Embryonic facial prominence (tissue), 1 donor: Measurements from ENCODE around the gene KRTAP19-1.
"Not testable (repeated sequence)": the region's sequence is repeated elsewhere in the genome, so short reads cannot be mapped to it uniquely, and the experiment has no call there.

Experiments
- DNase-seq: peaks from one replicate; pipeline ENCODE4 v3.0.0-alpha.2; 2016; ENCODE audit errors: extremely low spot score

The KRTAP19-1 gene

DNA sequence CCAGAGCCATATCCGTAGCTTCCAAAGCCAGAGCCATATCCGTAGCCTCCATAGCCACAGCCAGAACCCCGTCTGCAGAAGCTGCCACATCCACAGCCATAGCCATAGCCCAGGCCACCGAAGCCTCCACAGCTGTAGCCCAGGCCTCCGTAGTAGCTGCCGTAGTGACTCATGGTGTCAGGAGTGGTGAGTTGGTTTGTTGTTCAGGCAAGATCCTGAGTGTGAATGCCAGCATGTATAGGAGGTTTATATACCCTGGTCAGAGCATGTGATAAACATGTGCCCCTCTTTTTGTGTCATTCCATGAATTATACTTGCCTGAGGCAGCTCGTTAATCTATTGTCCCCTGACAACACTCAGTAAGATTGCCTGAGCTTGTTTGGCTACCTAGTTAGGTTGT, at the start of gene KRTAP19-1:
KRTAP19-1 (minus strand) TSS at position 223 of the 400 bp plus-strand sequence; CDS start at position 173, 50 bp downstream.
- no peak for DNase-seq

DNA sequence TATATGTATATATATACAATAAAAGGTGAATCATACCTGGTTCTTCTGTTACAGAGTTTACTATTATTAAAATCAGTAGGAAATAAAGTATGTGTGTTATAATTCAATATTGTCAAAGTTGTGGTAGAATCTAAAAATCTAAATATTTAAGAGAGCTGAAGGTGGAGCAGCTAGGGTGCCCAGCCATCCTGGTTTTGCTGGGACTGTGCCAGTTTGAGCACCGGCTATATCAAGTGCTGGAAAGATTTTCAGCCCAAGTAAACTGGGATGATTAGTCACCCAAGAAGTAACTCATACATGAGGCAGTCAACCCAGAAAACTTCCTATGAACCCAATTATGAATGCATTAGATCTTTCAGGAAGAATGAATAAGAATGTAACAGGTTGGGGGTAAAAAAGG, 38.7 kb upstream of the KRTAP19-1 start:
- DNase-seq, result no peak

DNA sequence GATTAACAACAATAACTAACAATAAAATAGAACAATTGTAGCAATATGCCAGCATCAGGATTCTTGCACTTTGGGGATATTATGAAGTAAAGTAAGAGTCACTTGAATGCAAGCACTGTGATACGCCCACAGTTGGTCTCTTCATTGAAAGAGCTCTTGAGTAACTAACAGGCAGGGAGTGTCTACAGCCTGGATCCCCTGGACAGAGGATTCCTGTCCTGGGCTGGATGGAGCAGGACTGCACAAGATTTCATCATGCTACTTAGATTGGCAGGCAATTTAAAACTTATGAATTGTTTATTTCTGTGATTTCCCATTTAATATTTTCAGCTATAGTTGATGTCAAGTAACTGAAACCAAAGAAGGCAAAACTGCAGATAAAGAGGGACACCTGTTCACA, 35.5 kb upstream of the KRTAP19-1 start:
- no peak for DNase-seq

DNA sequence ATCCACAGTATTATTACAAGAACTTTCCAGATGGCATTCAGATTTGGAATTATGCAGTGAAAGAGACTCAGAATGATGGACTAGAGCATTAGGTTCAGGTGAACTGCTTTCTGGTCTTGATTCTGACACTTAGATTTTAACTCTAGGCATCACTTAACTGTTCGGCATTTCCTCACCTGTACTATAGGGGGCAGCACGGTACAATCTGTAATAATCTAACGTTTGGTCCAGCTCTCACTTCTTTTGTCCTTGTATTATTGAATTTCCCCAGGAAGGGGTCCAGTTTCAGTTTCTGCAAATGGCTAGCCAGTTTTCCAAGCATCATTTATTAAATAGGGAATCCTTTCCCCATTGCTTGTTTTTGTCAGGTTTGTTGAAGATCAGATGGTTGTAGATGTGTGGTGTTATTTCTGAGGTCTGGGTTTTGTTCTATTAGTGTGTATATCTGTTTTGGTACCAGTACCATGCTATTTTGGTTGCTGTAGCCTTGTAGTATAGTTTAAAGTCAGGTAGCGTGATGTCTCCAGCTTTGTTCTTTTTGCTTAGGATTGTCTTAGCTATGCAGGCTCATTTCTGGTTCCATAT, 25.5 kb upstream of the KRTAP19-1 start:
- DNase-seq, result not testable (repeated sequence)

DNA sequence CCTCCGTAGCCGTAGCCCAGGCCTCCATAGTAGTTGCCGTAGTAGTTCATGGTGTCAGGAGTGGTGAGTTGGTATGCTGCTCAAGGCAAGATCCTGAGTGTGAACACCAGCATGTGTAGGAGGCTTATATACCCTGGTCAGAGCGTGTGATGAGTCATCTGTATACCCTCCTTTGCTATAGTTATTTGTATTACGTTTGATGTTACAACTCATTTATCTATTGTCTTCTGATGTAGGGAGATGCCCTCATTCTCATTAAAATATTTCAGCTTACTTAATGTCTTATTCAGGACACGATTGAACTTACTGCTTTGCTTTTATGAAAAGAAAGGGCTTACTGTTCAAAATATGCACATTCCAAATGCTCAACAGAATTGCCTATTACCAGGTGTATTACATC, 21.9 kb upstream of the KRTAP19-1 start, which contains the start of gene KRTAP19-5:
KRTAP19-5 (minus strand) TSS at position 101 of the 400 bp plus-strand sequence; CDS start at position 50, 51 bp downstream.
- DNase-seq, result no peak

DNA sequence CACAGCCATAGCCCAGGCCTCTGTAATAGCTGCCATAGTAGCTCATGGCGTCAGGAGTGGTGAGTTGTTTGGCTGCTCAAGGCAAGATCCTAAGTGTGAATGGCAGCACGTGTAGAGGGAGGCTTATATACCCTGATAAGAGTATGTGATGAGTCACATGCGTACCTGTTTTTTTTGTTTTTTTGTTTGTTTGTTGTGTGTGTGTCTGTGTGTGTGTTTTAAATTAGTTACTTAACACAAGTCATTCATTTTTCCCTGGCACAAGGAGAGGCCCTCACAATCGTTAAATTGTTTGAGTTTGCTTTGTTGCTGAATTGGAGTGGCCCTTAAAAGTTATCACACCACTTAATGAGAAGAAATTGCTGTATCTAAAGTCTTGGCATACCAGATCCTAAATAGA, 16.9 kb upstream of the KRTAP19-1 start, which contains the start of gene KRTAP19-4:
KRTAP19-4 (minus strand) TSS at position 101 of the 400 bp plus-strand sequence; CDS start at position 46, 55 bp downstream.
- no peak for DNase-seq

DNA sequence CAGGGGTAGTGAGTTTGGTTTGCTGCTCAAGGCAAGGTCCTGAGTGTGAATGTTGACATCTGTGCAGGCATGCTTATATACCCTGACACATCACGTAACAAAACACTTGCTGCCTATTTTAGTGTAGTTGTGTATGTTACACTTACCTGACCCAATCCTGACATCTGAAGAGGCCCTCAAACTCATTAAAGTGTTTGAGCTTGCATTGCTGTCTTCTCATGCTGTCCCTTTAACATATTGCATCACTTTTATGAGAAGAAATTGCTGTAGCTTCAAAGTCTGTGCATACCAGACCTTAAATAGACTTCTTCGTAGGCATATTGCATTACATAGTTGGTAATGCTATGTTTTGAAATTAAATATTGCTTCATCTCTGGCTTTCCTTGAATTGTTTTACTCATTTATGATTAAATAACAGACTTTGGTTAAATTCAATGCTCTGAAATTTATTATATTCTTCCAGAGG, 11.8 kb upstream of the KRTAP19-1 start, which contains the start of gene KRTAP19-3:
KRTAP19-3 (minus strand) TSS at position 51 of the 466 bp plus-strand sequence. CDS start 56 bp downstream, outside the sequence.
- DNase-seq, result no peak

DNA sequence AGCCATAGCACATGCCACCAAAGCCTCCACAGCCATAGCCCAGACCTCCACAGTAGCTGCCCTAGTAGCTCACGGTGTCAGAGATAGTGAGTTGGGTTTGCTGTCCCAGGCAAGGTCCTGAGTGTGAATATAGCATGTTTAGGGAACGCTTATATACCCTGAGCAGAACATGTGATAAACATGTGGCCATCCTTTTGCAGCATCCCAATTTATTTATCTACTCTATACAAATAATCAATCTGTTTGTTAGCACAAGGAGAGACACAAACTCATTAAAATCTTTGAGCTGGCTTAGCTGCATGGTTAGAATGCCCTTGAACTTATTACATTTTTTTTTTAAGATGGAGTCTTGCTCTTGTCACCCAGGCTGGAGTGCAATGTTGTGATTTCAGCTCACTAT, 7.2 kb upstream of the KRTAP19-1 start, which contains the start of gene KRTAP19-2:
KRTAP19-2 (minus strand) TSS at position 101 of the 400 bp plus-strand sequence; CDS start at position 13, 88 bp downstream.
- no peak for DNase-seq

DNA sequence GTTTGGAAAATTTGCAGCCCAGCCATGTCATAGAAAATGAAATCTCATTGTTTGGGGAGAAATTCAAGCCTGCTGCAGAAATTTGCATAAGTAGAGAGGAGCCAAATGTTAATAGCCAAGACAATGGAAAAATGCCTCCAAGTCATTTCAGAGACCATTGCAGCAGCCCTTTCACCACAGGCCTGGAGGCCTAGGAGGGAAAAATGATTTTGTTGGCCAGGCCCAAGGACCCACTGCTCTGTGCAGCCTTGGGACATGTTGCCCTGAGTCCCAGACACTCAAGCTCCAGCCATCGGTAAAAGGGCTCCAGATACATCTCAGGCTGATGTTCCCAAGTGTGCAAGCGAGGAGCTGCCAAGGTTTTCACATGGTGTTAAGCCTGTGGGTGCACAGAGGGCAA, 6.0 kb upstream of the KRTAP19-1 start:
- DNase-seq, result no peak

DNA sequence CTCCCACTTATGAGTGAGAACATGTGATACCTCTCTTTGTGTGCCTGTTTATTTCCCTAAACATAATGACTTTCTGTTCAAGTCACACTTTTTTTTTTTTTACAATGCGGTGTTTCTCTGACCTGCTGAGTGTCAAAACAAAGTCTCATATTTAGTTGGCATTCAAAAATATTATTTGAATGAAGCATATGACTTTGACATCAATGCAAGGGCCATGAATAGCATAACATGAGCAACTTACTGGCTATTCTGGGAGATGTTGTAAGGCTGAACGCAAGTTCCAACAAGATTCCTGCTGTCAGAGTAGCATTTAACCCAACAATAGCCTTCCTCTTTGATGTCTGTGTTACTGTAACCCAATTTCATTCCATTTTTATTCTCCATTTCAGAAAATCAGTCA, 2.0 kb upstream of the KRTAP19-1 start:
- DNase-seq, result no peak

DNA sequence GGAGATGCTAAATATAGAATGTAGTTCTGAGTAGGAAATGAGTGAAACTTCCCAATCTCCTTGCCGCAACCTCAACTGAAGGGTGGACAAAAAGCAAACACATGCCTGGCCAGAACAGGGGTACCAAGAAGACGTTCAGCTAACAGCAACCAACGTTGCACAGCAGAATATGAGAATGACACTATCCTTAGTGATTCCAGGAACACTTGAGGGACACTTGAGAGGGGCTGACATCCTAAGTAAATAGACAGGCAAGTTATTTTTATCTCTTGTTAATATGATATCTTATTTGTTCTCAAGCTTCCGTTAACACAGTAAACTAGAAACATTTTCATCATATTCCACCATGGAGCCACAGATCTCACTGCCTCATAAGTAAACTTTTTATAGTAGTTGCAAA, 908 bp downstream of the KRTAP19-1 start:
- DNase-seq, result no peak

DNA sequence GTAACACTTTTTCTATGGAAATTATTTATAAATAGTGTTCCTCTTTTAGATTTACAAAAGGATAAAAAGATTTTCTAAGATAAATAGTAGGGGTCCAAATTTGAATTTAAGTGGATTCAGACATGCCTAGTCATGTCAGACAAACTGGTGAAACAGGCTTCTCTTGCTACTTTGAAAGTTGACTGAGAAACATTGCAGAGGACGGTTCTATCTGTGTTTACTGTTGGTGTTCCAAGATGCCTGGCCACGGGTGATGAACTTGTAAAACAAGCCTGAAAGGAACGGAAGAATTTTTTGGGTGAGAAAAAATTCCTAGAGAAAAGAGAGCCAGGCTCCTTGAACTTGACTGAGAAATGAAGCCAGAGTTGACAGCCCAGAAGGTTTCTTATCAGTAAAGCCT, 2.2 kb downstream of the KRTAP19-1 start:
- no peak for DNase-seq

DNA sequence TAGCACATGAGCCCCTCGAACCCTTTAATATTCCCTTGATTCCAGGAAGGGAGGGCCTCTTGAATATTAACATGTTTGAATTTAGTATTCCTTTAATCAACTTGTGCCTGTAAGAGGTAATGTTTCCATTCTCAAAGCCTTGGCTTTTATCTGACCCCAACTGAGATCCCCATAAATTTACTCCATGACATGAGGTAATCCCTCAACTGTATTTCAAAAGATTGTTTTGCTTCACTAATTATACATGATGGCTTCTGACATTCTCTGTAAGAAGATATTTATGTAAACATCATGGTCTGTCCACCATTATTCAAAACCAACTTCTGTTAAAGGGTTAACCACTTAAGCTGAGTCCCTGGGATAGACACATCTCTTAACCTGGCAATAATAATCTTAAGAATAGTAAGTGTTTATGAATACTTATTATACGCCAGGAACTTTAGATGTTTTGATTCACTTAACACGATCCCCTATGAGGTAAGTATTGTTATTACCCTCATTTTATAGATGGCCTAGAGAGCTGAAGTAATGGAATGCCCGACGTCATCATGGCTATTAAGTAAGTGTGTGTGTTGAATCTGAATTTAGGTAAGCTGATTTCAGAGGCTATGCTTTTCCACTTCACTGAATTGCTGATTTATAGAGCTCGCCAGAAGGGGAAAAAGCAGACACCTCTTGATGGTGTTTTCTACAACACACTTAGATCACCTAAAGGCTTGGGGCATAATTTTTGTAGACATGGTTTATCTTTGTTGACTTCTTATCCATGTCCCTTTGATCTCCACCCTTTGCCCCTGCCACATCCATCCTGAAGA, 11.1 kb downstream of the KRTAP19-1 start:
- no peak for DNase-seq

DNA sequence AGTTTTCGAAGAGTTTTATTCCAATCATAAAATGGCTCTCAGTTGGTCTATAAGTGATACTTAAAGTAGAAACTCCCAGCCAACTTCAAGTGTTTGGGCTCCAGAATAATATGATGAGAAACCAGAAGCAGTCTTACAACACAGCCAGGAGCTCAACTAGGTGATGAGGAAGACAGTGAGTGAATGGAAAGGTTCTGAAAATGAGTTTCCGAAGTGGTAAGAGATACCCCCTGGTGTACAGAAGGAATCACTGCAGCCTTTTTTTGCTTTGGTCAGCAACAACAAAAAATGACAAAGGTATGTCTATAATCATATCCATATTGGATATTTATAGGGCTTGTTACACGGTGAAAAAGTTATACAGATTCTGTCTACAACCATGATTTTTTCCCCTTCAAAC, 16.5 kb downstream of the KRTAP19-1 start:
- no peak for DNase-seq

DNA sequence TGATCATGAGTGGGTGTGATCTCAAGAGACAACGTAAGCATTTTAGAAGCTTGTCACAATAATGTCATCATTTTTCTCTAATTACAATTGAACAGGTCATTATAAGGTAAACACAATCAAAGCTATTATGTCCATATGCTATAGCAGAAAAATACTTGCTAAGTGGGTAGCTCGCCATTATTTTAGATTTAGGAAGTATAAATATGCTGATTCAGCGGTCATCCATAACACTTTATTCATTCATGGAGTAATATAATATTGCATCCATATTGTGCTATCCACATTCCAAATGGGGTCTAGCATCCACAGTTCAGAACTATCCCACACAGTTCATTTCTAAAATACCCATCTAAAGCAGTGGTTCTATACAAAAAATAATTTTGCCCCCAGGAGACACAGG, 31.7 kb downstream of the KRTAP19-1 start:
- DNase-seq, result no peak

DNA sequence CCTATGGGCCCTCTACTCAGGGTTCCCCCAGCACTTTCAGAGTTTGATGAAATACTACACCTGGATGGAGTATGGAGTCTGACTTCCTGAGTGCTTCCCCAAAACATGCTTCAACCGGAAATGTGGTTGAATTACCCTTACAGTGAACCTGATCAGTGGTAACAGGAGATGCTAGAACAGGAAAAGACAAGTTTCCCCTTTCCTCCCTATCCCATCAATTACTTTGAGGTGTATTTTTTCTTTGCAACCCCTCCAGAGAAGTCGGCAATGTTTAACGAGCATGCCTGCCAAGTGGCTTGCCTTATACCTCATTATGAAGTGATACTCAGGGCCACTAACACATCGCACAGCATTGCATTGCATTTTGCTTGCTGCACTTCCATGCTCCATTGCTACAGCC, 33.1 kb downstream of the KRTAP19-1 start:
- DNase-seq, result no peak

DNA sequence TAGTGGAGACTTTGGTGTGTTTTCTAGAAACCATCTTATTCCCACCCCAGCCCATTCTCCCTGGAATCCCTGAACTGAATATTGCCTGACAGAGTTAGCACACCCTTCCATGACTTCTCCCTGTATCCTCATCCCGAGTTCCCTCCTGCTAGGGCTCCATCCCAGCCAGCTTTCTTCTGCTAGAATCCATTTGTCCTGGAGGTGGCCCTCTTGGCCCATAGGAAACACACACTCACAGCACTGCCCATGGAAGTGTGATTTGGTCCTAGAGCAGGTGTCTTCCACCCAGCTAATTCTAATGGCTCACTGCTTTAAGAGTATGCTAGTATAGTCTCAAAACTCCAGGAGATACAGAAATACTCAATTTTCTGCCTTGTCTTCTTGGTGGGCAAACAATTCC, 36.0 kb downstream of the KRTAP19-1 start:
- no peak for DNase-seq

DNA sequence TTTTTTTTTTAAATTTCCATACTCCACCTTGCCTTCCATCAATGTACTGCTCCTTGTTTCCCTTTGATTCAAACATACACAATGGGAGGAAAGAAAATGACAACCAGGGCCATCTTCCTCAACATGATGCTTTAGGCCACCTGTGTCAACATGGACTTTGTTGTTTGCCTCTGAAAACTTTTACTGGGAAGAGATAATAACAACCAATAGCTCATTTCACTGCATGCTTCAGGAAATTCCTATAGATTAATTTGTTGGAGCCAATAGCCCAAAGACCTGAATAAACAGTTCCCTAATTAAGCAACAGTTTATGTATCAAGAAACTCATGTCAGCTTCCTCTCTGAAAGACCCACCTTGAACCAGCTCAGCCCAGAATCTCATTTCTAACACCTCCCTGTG, 36.9 kb downstream of the KRTAP19-1 start:
- no peak for DNase-seq

DNA sequence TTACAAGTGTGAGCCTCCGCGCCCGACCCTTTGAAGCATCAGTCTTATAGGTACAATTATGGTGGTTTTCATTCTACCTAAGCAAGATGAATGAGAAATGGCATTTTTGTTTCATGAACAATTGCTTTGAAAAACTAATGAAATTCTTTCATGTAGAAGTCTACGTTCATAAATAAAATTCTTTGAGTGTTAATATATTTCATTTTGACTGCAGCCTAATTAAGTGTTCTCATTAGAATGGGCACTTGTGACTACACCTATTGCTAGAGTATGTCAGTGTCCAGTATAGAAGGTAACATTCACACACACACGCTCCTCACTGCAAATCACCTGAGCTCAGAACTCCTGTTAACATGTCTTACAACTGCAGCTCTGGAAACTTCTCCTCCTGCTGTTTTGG, 40.2 kb downstream of the KRTAP19-1 start, which contains the start of gene KRTAP15-1:
KRTAP15-1 (plus strand) TSS at position 301 of the 400 bp plus-strand sequence; CDS start at position 354, 53 bp downstream.
- DNase-seq, result no peak

DNA sequence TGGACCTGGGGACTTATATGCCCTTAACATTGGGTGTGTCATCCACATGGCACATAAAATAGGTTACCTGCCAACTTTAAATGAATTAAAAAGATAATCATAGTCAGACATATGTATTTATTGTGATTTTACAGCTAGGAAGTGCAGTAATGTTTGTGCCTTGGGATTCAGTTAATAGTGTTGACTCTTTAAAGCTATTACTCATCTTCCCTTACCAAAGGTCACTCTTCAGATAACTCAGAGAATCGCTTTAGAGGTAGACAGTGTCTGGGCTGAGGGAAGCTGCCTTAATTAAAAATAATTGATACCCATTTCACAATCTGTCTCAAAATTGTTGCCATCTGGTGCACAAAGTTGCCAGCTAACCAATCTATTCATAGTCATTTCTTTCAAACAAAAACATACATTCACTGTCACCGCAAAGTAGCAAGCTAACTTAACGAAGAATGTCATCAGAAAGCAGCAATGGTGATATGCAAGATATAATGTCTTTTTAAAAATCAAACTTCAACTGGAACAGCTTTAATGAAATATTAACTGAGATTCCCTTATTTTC, 43.1 kb downstream of the KRTAP19-1 start:
- no peak for DNase-seq

DNA sequence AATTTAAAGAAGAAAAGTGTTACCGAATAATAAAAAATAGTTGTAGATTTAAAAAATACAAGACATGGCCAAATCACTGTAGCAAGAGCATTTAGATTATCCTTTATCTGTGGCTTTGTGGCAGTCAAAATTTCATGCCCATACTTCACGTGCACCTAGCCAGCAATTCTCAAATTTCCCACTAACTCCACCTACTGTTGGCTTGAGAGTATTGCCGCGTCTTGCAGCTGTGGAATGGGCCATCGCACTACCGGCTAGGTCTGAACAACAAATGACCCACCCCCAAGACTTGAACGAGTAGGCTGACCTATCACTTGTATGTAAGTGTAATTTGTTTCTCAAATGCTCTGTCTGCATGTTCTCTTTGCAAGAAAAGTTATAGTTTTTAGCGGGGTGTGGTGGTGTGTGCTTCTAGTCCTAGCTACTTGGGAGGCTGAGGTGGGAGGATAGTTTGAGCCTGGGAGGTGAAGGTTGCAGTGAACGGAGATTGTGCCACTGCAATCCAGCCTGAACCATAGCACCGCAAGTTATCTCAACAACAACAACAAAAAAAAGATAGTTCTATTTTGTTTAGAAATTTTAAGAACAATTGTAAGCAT, 46.0 kb downstream of the KRTAP19-1 start:
- DNase-seq, result no peak

DNA sequence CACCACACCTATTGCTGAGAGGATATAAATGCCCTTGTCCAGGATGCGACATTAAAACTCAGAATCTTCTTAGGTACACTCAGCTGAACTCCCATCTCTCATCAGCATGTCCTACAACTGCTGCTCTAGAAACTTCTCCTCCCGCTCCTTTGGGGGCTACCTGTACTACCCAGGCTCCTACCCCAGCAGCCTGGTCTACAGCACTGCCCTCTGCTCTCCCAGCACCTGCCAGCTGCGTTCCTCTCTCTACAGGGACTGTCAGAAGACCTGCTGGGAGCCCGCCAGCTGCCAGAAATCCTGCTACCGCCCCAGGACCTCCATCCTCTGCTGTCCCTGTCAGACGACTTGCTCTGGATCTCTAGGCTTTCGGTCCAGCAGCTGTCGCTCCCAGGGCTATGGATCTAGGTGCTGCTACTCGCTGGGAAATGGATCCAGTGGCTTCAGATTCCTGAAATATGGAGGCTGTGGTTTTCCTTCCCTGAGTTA, 50.0 kb downstream of the KRTAP19-1 start, which contains the start of gene KRTAP13-4:
KRTAP13-4 (plus strand) TSS at position 51 of the 486 bp plus-strand sequence; CDS start at position 107, 56 bp downstream.
- no peak for DNase-seq
